Transverse colon (tissue), 4 donors: ENCODE measurements around the gene MAMDC2. TPM values are rescaled to one million over a fixed set of nuclear protein-coding genes. Genes with fewer than 3 reads are reported as not detected.

Experiments used
- DNase-seq: peaks from one replicate; pipeline ENCODE4 v3.0.0-alpha.2; 2019
- H3K27ac ChIP-seq, 4 donors: fragments of 200-600 bp; sonication (generic); 2 replicates each; pipeline ENCODE4 v1.5.1; 2016 to 2018; ENCODE audit warnings: inconsistent platforms in 4 of 4
- H3K27me3 ChIP-seq: fragments of 200-600 bp; sonication (generic); 2 replicates; pipeline ENCODE4 v1.5.1; 2017; ENCODE audit warnings: inconsistent platforms
- H3K36me3 ChIP-seq, 4 donors: fragments of 200-600 bp; sonication (generic); 2 replicates each; pipeline ENCODE4 v1.5.1; 2017 to 2019; ENCODE audit warnings: inconsistent platforms in 4 of 4
- H3K4me1 ChIP-seq, 4 donors: fragments of 200-600 bp; sonication (generic); 2 replicates each; pipeline ENCODE4 v1.5.1; 2017 to 2020; ENCODE audit warnings: inconsistent platforms in 4 of 4
- H3K4me3 ChIP-seq, 4 donors: fragments of 200-600 bp; sonication (generic); 1 replicate in 1 of 4; 2 replicates in 3 of 4; pipeline versions ENCODE4 v1.5.1 to v1.6.1; 2017 to 2019; ENCODE audit warnings: inconsistent platforms in 4 of 4
- H3K9me3 ChIP-seq, 2 donors: fragments of 200-600 bp; sonication (generic); 2 replicates each; pipeline ENCODE4 v1.5.1; 2017 to 2019; ENCODE audit warnings: inconsistent platforms in 2 of 2
- EP300 ChIP-seq: sonication (generic); formaldehyde crosslinking; IDR thresholded peaks from one replicate; pipeline ENCODE4 v1.6.1; 2017; ENCODE audit warnings: antibody characterized with exemption, low read depth
- POLR2A ChIP-seq: fragments of 450-650 bp; IDR thresholded peaks from one replicate; pipeline ENCODE4 v1.6.1; 2016; ENCODE audit warnings: antibody characterized with exemption, mild to moderate bottlenecking, moderate library complexity
- POLR2AphosphoS5 ChIP-seq, 3 donors: sonication (generic); formaldehyde crosslinking; IDR thresholded peaks; one replicate each; pipeline ENCODE4 v1.6.1; 2016; ENCODE audit warnings: antibody characterized with exemption in 3 of 3
- WGBS, 2 donors: methylation state at CpG; one replicate each; pipeline ENCODE4 v1.1.5; 2018; ENCODE audit warnings: low coverage in 1 of 2; 5-methylcytosine and 5-hydroxymethylcytosine counted together
- in situ Hi-C, 4 donors: fragments of 200-750 bp; cut with MboI; loops; one replicate each; pipeline versions ENCODE4 v1.15.0 to v1.15.1; 2017; ENCODE audit warnings: low sequenced_read_pairs in 3 of 4, low pct_ligation_motif_present in 1 of 4, low pct_unique_long_range_greater_than_20kb in 1 of 4
- intact Hi-C: fragments of 100-400 bp; cut with DNase I; formaldehyde crosslinking; loops from one replicate; pipeline ENCODE4 v1.15.1; 2023; ENCODE audit warnings: low total_unique reads
- total RNA-seq, 4 donors: library from RNA; depleted of rRNA; stranded (reverse); fragments of >200 nt; gene quantifications; one replicate each; pipeline ENCODE4 v1.1.0, GENCODE V29; 2016
- TF ChIP-seq, protein P1 (sequence below), 5 experiments: fragments of 200-600 bp in 3 of 5; fragments of 450-650 bp in 2 of 5; sonication (generic) in 3 of 5; IDR thresholded peaks; 1 replicate in 2 of 5; 2 replicates in 3 of 5; pipeline ENCODE4 v1.5.1; 2016 to 2017; ENCODE audit warnings: antibody characterized with exemption in 5 of 5, inconsistent platforms in 3 of 5, mild to moderate bottlenecking in 2 of 5, moderate library complexity in 1 of 5

The MAMDC2 gene
- total RNA-seq, 4 donors from 2014 or later, result 7.4 to 40.5 (median 28.9) TPM

DNA sequence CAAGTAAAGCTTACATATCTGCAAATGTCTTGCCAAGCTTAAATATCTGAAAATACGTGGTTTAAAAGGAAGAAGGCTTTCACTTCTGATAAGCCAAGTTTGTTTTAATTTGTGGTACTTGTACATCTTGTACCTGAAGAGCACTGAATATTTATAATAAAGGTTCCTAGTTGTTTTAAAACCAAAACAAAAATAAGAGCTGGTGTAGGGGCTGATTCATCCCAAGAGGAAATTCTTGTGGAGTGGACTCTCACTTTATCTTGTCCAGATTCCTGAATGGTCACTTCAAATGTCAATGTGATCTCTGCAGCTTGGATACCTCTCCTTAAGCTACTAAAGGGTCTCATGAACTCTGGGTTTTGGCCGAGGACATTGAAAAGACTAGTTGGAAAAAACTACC is 29.5 kb downstream of the MAMDC2 start:
- DNase-seq, result no peak
- Histone ChIP-seq H3K36me3 (no peaks in the 10 kb centered on the region), H3K27me3 (no peaks in the 10 kb centered on the region), H3K27ac (peak overlapping the region; percentile 77 to 90 (median 83)), H3K9me3 (no peaks in the 10 kb centered on the region), H3K4me3 (no peak overlapping the region), H3K4me1 (peaks cover 21 to 79% (median 32%) of the 10 kb centered on the region in 4 donors)
- intact Hi-C loops, result no loop called here
- WGBS, 2 donors, result 30 to 33% methylated on average over 2 of the region's 2 CpGs
- TF ChIP-seq POLR2A, result no peak
- peak in 1 of 3 donors; percentile 15 for TF ChIP-seq POLR2AphosphoS5 (IDR thresholded peaks at IDR 0.05)
- TF ChIP-seq, protein P1, sequence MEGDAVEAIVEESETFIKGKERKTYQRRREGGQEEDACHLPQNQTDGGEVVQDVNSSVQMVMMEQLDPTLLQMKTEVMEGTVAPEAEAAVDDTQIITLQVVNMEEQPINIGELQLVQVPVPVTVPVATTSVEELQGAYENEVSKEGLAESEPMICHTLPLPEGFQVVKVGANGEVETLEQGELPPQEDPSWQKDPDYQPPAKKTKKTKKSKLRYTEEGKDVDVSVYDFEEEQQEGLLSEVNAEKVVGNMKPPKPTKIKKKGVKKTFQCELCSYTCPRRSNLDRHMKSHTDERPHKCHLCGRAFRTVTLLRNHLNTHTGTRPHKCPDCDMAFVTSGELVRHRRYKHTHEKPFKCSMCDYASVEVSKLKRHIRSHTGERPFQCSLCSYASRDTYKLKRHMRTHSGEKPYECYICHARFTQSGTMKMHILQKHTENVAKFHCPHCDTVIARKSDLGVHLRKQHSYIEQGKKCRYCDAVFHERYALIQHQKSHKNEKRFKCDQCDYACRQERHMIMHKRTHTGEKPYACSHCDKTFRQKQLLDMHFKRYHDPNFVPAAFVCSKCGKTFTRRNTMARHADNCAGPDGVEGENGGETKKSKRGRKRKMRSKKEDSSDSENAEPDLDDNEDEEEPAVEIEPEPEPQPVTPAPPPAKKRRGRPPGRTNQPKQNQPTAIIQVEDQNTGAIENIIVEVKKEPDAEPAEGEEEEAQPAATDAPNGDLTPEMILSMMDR (IDR thresholded peaks at IDR 0.05), result no peak
- in situ Hi-C loops, result no loop called here

DNA sequence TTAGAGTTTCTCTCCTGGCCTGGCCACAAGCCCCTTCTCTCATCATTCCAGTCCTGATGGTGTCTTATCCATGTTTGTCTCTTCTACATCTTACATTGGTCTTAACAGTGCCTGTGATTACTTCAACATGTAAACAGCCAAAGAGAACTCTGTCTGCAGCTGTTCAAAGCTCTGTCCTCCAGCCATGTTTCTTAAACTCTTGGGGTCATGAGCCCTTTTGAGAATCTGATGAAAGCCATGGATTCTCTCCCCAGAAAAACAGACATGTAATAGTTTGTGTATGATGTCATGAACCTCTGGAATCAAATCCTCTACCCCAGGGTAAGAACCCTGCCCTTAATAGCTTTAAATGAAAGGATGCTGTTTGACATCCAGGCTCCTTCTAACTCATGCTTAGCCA is 30.1 kb downstream of the MAMDC2 start:
- peaks cover 21 to 74% (median 31%) of the 10 kb centered on the region in 4 donors for H3K4me1 ChIP-seq
- no peak overlapping the region for H3K4me3 ChIP-seq
- DNase-seq, result no peak
- H3K27me3 ChIP-seq, result no peaks in the 10 kb centered on the region
- in situ Hi-C loops, result no loop called here
- TF ChIP-seq, protein P1 (IDR thresholded peaks at IDR 0.05), result no peak
- no peak for TF ChIP-seq POLR2A
- peak in 1 of 3 donors; percentile 31 for TF ChIP-seq POLR2AphosphoS5 (IDR thresholded peaks at IDR 0.05)
- intact Hi-C loops, result no loop called here
- peak overlapping the region; percentile 77 to 90 (median 83) for H3K27ac ChIP-seq
- no peaks in the 10 kb centered on the region for H3K9me3 ChIP-seq
- no peaks in the 10 kb centered on the region for H3K36me3 ChIP-seq

DNA sequence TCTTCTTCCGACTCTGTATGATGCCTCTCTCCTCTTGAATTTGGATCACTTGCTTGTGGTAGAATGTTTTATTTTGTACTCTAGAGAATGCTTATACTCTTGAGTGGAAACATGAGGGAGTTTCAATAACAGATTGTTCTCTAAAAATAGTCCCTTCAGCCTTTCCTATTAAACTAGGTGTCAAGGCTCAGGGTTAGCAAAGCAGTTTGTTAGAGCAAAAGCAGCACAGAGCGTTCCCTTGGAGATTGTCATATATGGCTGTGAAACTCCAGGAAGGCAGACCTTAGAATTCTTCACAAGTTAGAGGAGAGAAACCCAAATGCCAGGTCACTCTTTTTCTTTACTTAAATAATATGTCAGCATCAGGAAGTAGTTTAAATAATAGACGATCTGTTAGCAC is 33.0 kb downstream of the MAMDC2 start:
- WGBS, 2 donors, result 41 to 70% methylated on average over 3 of the region's 3 CpGs
- Histone ChIP-seq H3K27me3 (no peaks in the 10 kb centered on the region), H3K4me3 (no peak overlapping the region), H3K9me3 (no peaks in the 10 kb centered on the region), H3K27ac (peak overlapping the region; percentile 77 to 90 (median 83)), H3K4me1 (peaks cover 30 to 77% (median 46%) of the 10 kb centered on the region in 4 donors), H3K36me3 (no peaks in the 10 kb centered on the region)
- intact Hi-C loops (no loop called here), in situ Hi-C loops (no loop called here)
- TF ChIP-seq POLR2AphosphoS5 (IDR thresholded peaks at IDR 0.05) (peak in 2 of 3 donors; percentile 79 to 81), EP300 (peak; percentile 94), POLR2A (no peak)
- no peak for DNase-seq

DNA sequence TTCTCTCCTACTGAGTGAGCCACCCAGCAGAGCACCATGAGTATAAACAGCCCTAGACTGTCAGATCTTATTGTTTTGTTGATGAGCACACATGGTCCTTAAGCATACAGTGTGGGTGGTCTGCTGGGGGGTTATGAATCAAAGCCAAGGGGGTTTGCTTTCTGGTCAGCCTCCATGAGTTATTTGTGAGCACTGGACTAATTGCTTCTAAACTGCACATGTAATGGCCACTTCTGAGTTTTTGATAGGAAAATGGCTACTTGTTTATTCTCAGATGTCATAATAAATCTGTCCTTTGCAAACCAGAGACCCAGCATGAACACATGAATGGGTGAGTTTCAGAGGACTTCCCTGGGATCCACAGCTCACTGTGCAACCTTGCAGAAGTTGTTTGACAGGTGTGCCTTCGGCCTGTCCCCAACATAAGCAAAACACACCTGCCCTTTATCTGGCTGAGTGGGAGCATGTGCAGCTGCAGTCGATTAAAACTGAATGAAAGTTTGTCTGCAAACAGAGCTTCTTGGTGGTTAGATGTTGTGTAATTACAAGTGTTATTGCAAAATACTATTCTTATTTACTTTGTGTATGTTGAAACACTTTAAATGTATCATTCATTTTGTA is 35.9 kb downstream of the MAMDC2 start:
- Histone ChIP-seq H3K4me1 (peaks cover 16 to 56% (median 35%) of the 10 kb centered on the region in 4 donors), H3K4me3 (no peak overlapping the region), H3K27me3 (no peaks in the 10 kb centered on the region), H3K36me3 (no peaks in the 10 kb centered on the region), H3K27ac (peak overlapping the region; percentile 74 to 90 (median 83)), H3K9me3 (no peaks in the 10 kb centered on the region)
- TF ChIP-seq, protein P1 (IDR thresholded peaks at IDR 0.05), result no peak
- no peak for TF ChIP-seq POLR2A
- TF ChIP-seq POLR2AphosphoS5 (IDR thresholded peaks at IDR 0.05), result peak in 2 of 3 donors; percentile 41 to 71
- in situ Hi-C loops (no loop called here), intact Hi-C loops (no loop called here)
- 18 to 40% methylated on average over 1 to 2 of the region's 2 CpGs for WGBS, 2 donors
- DNase-seq, result no peak
